HUES6 (cell line): ENCODE measurements around the gene LITAFD.
A peak's percentile ranks its signal among the peaks of the same experiment; 100 is the strongest.
"Not testable (repeated sequence)": the region's sequence is repeated elsewhere in the genome, so short reads cannot be mapped to it uniquely, and the experiment has no call there.

Source experiments
- H3K27ac ChIP-seq: 2 replicates; pipeline ENCODE4 v1.7.0; 2013; ENCODE audit warnings: low read depth, mild to moderate bottlenecking, low read length, inconsistent platforms
- H3K27me3 ChIP-seq: 2 replicates; pipeline ENCODE4 v1.6.1; 2013; ENCODE audit warnings: low read length; ENCODE audit not compliant: control insufficient read depth, insufficient read depth
- H3K36me3 ChIP-seq: 2 replicates; pipeline ENCODE4 v1.6.1; 2013; ENCODE audit warnings: low read length; ENCODE audit not compliant: control insufficient read depth, insufficient read depth
- H3K4me1 ChIP-seq: 2 replicates; pipeline ENCODE4 v1.6.1; 2013; ENCODE audit warnings: low read length; ENCODE audit not compliant: control insufficient read depth, insufficient read depth
- H3K4me3 ChIP-seq: 2 replicates; pipeline ENCODE4 v1.5.1; 2013; ENCODE audit warnings: low read depth, low read length
- H3K9ac ChIP-seq: one replicate; pipeline ENCODE4 v1.6.1; 2013; ENCODE audit warnings: mild to moderate bottlenecking, low read length
- H3K9me3 ChIP-seq: 2 replicates; pipeline ENCODE4 v1.6.1; 2013; ENCODE audit warnings: low read depth, low read length; ENCODE audit not compliant: control insufficient read depth, insufficient read depth

Gene LITAFD

GRCh38 chr16:8866884-8867215 is 15.3 kb upstream of the LITAFD start:
- peak overlapping the region; percentile 74 for H3K9ac ChIP-seq
- peaks cover 39% of the 10 kb centered on the region for H3K4me1 ChIP-seq

GRCh38 chr16:8867216-8867931 is 14.8 kb upstream of the LITAFD start:
- H3K9me3 ChIP-seq: no peaks in the 10 kb centered on the region
- peaks cover 39% of the 10 kb centered on the region for H3K4me1 ChIP-seq
- peak overlapping the region; percentile 74 for H3K4me3 ChIP-seq
- peaks cover 5% of the 10 kb centered on the region for H3K36me3 ChIP-seq
- H3K27ac ChIP-seq: peak overlapping the region; percentile 87; the same call in 1 of the 2 replicates
- H3K9ac ChIP-seq: peak overlapping the region; percentile 74
- H3K27me3 ChIP-seq: no peaks in the 10 kb centered on the region

More at GRCh38 chr16:8866884-8867215, 15.3 kb upstream of the LITAFD start:
- H3K27me3 ChIP-seq: no peaks in the 10 kb centered on the region
- H3K27ac ChIP-seq: peak overlapping the region; percentile 35; the same call in 1 of the 2 replicates
- H3K9me3 ChIP-seq: no peaks in the 10 kb centered on the region
- H3K4me3 ChIP-seq: peak overlapping the region; percentile 74
- peaks cover 5% of the 10 kb centered on the region for H3K36me3 ChIP-seq

DNA sequence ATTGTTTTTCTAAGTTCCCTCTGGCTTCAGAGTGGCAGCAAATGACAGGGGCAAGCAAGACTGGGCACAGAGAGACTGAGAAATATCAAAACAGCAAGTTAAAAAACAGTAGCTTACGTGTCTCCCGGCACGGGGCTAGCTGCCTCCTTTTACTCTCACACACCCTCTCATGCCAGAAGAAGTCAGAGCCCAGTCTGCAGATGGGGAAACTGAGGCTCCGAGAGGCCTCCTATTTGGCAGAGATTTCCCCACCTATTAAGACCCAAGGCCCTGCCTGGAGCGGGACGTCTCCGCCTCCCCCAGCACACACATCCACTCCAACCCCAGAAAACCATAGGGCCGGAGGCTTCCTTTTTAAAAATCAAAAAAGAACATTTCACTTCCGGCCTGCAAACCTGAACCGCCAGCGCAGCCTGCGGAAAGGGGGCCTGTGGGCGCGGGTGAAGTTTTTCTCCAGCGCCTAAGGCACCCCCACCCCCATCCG is 14.2 kb upstream of the LITAFD start:
- Histone ChIP-seq H3K36me3 (peaks cover 5% of the 10 kb centered on the region), H3K9ac (peak overlapping the region; percentile 74), H3K27me3 (no peaks in the 10 kb centered on the region), H3K4me3 (peak overlapping the region; percentile 74), H3K9me3 (no peaks in the 10 kb centered on the region), H3K4me1 (peaks cover 36% of the 10 kb centered on the region), H3K27ac (peak overlapping the region; percentile 87; the same call in 1 of the 2 replicates)

DNA sequence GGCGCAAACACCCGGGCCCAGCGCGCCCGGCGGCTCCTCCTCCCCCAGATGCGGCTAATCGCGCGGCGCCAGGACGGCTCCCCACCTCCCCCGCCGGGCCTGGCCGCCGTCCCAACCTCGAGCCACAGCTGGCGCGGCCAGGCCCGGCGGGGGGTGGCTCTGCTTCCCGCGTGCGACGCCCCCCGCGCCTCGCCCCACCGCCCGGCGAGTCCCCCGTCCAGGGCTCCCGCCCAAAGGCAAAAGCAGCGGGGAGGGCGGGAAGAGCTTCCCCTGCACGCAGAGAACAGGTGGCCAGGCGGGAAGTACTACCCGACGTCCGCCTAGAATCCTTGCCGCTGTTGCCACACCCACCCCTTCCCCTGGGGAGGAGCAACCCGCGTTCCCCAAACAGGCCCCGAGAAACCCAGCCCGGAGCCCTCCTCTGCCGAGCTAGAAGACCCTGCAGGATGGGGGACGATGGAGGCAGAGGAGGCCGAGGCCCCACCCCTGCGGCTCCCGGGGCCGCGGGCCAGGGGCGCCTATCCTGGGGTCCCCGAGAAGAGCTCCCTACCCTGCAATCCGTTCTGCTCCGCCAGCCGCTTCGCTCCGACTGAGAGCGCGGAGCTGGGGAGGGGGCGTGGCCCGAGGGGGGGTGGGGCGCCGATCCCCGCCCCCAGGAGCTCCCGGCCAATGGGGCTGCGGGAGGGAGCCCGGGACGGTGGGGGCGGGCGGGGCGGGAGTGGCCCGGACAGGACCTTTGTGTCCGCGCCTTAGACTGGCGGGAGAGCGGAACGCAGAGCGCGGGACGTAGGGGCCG is 13.5 kb upstream of the LITAFD start, which contains the start of gene CARHSP1:
Gene CARHSP1, minus strand, starts transcription at position 591 of the 796 bp plus-strand sequence. CDS start 9,678 bp downstream, outside the sequence.
- Histone ChIP-seq H3K9ac (peak within 1 kb of the TSS; percentile 82), H3K36me3 (peaks cover 5% of the 10 kb centered on the region), H3K27me3 (no peaks in the 10 kb centered on the region), H3K9me3 (no peaks in the 10 kb centered on the region), H3K4me3 (peak within 1 kb of the TSS; percentile 74), H3K4me1 (peaks cover 29% of the 10 kb centered on the region), H3K27ac (peak within 1 kb of the TSS; percentile 87)

GRCh38 chr16:8869212-8869987 is 12.8 kb upstream of the LITAFD start:
- H3K9me3 ChIP-seq: no peaks in the 10 kb centered on the region
- no peaks in the 10 kb centered on the region for H3K36me3 ChIP-seq
- peaks cover 21% of the 10 kb centered on the region for H3K4me1 ChIP-seq
- no peaks in the 10 kb centered on the region for H3K27me3 ChIP-seq
- peak overlapping the region; percentile 6 for H3K9ac ChIP-seq
- H3K27ac ChIP-seq: no peak overlapping the region; the same call in 1 of the 2 replicates
- peak overlapping the region; percentile 66 for H3K4me3 ChIP-seq

GRCh38 chr16:8869988-8870241 is 12.2 kb upstream of the LITAFD start:
- H3K36me3 ChIP-seq, H3K27me3 ChIP-seq, H3K9ac ChIP-seq, H3K9me3 ChIP-seq, H3K27ac ChIP-seq, H3K4me3 ChIP-seq: not testable (repeated sequence)
- peaks cover 16% of the 10 kb centered on the region for H3K4me1 ChIP-seq

- Histone ChIP-seq H3K4me1 (0 out of 2 replicates have a peak, but pooled peaks cover 3% of the 10 kb centered on the region), H3K4me3 (no peak overlapping the region), H3K9me3 (no peaks in the 10 kb centered on the region), H3K9ac (no peak overlapping the region), H3K27me3 (no peaks in the 10 kb centered on the region), H3K27ac (no peak overlapping the region), H3K36me3 (no peaks in the 10 kb centered on the region)
These were observed 10.1 kb upstream of the LITAFD start for GRCh38 chr16:8872071-8872470.

- Histone ChIP-seq H3K36me3 (no peaks in the 10 kb centered on the region), H3K27me3 (no peaks in the 10 kb centered on the region), H3K27ac (no peak overlapping the region), H3K9ac (no peak overlapping the region), H3K9me3 (no peaks in the 10 kb centered on the region), H3K4me1 (peaks cover 7% of the 10 kb centered on the region), H3K4me3 (no peak overlapping the region)
These were observed 8.9 kb upstream of the LITAFD start for GRCh38 chr16:8872967-8873865.

DNA sequence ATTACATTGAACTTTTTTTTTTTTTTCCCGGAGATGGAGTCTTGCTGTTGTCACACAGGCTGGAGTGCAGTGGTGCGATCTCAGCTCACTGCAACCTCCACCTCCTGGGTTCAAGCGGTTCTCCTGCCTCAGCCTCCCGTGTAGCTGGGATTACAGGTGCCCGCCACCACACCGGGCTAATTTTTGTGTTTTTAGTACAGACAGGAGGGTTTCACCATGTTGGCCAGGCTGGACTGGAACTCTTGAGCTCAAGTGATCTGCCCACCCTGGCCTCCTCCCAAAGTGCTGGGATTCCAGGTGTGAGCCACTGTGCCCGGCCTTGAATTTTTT is 8.3 kb upstream of the LITAFD start:
- not testable (repeated sequence) for H3K27me3 ChIP-seq, H3K4me3 ChIP-seq, H3K9ac ChIP-seq, H3K27ac ChIP-seq, H3K36me3 ChIP-seq, H3K9me3 ChIP-seq
- peaks cover 13% of the 10 kb centered on the region for H3K4me1 ChIP-seq

DNA sequence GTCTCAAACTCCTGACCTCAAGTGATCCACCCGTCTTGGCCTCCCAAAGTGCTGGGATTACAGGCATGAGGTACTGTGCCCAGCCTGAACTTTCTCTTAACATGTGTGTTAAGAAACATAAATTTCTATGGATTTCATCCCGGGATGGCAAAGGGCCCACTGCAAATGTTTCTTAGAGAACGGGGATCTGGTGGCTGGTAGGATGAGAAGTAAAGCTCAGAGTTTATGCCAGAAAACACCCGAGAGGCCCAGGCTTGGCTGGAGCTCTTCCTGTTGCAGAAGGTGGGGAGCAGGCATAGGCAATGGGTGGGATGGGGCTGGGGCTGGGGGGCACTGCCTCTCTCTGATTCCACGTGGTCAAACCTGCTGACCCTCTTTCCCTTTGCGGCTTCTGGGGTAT is 7.8 kb upstream of the LITAFD start:
- H3K4me1 ChIP-seq: peaks cover 13% of the 10 kb centered on the region
- no peaks in the 10 kb centered on the region for H3K36me3 ChIP-seq
- H3K4me3 ChIP-seq: no peak overlapping the region
- H3K9ac ChIP-seq: no peak overlapping the region
- H3K27ac ChIP-seq: no peak overlapping the region
- H3K27me3 ChIP-seq: no peaks in the 10 kb centered on the region
- no peaks in the 10 kb centered on the region for H3K9me3 ChIP-seq
